Heart left ventricle (tissue), 16 donors: Measurements from ENCODE around the gene ADAMTS18. TPM values are rescaled to one million over a fixed set of nuclear protein-coding genes. Genes with fewer than 3 reads are reported as not detected.

Experiments used
- ATAC-seq, 4 donors: fragments of 200-7000 bp; cut with Tn5 transposase; one replicate each; pipeline ENCODE4 v1.9.1; 2020 to 2022; ENCODE audit warnings: moderate library complexity in 4 of 4, mild to moderate bottlenecking in 3 of 4, moderate number of reproducible peaks in 1 of 4
- DNase-seq, 5 donors: peaks; one replicate each; pipeline ENCODE4 v3.0.0-alpha.2; 2020
- H3K27ac ChIP-seq, 12 donors: fragments of 200-600 bp; sonication (generic) in 4 of 12; one replicate each; pipeline versions ENCODE4 v1.5.0 to v1.8.0; 2016 to 2022; ENCODE audit warnings: mild to moderate bottlenecking in 2 of 12
- H3K27me3 ChIP-seq, 9 donors: fragments of 200-600 bp; sonication (generic) in 2 of 9; one replicate each; pipeline versions ENCODE4 v1.5.1 to v1.8.0; 2016 to 2022; ENCODE audit warnings: mild to moderate bottlenecking in 3 of 9
- H3K36me3 ChIP-seq, 9 donors: fragments of 200-600 bp; sonication (generic) in 2 of 9; one replicate each; pipeline versions ENCODE4 v1.5.0 to v1.8.0; 2018 to 2022; ENCODE audit warnings: mild to moderate bottlenecking in 2 of 9
- H3K4me1 ChIP-seq, 12 donors: fragments of 200-600 bp; sonication (generic) in 4 of 12; one replicate each; pipeline versions ENCODE4 v1.5.0 to v1.8.0; 2016 to 2022; ENCODE audit warnings: mild to moderate bottlenecking in 3 of 12
- H3K4me3 ChIP-seq, 12 donors: fragments of 200-600 bp; sonication (generic) in 4 of 12; one replicate each; pipeline versions ENCODE4 v1.5.0 to v1.8.0; 2017 to 2022; ENCODE audit warnings: mild to moderate bottlenecking in 9 of 12, moderate library complexity in 4 of 12
- H3K9me3 ChIP-seq, 12 donors: fragments of 200-600 bp; sonication (generic) in 4 of 12; one replicate each; pipeline versions ENCODE4 v1.5.0 to v1.8.0; 2016 to 2022; ENCODE audit warnings: mild to moderate bottlenecking in 1 of 12
- CTCF ChIP-seq, 12 donors: fragments of 200-600 bp; sonication (generic) in 4 of 12; IDR thresholded peaks; one replicate each; pipeline versions ENCODE4 v1.5.0 to v1.8.0; 2018 to 2022; ENCODE audit warnings: antibody characterized with exemption in 12 of 12, mild to moderate bottlenecking in 5 of 12
- POLR2A ChIP-seq, 2 donors: fragments of 450-650 bp; IDR thresholded peaks; one replicate each; pipeline ENCODE4 v1.6.1; 2017; ENCODE audit warnings: antibody characterized with exemption in 2 of 2, mild to moderate bottlenecking in 2 of 2, moderate library complexity in 2 of 2
- WGBS, 4 donors: extraction: QIAGEN DNeasy Blood & Tissue Kit in 2 of 4; methylation state at CpG; one replicate each; pipeline versions ENCODE4 v1.1.5 to v1.1.7; 2013 to 2018; 5-methylcytosine and 5-hydroxymethylcytosine counted together
- intact Hi-C, 10 donors: fragments of 100-400 bp; cut with DNase I; formaldehyde crosslinking; loops; one replicate each; pipeline versions ENCODE4 v1.11.1 to v1.14.2; 2022
- polyA plus RNA-seq, 2 donors: library from polyadenylated mRNA; stranded (reverse); fragments of 200-250 nt; gene quantifications; one replicate each; pipeline ENCODE4 v1.2.3, GENCODE V29; 2013
- total RNA-seq, 9 donors: library from RNA; depleted of rRNA in 2 of 9; stranded (reverse); fragments of >200 nt in 2 of 9; fragmentation: NEBNext Ultra II Directional in 3 of 9; extraction: Animal tissue kit (Norgen Biotek cat#: 25700) in 3 of 9; gene quantifications; one replicate each; pipeline versions ENCODE4 v1.1.0 to v1.2.4, GENCODE V29; 2016 to 2023
- donor health status: ischemic (EF 13 %, LVEDD 7.1; RV severe dilation, severe dysfunction).
- donor health status: healthy with polysubstance abuse.
- donor health status: DM: no; HTN: yes; CAD: no.
- donor health status: DM: no; HTN: no; CAD: no.
- donor health status: ischemic (EF 25% LVEDD 6.9; RV normal size, moderate dysfunction).
- donor health status: ischemic (EF 25% LVEDD 5.7; RV mildly dilated, moderate dysfunction).
- donor health status: healthy.
- donor health status: DM: yes; HTN: yes; CAD: no.
- donor health status: ischemic (EF 35%, LVEDD 5.7; RV mildly dilated, moderate dysfunction).
- donor health status: nonischemic (EF 11% LVEDD 7.7; RV severe dilation, severe dysfunction).
- donor health status: DM: yes; HTN: yes; CAD: no.
- donor health status: PGD.
- donor health status: ischemic (EF 29% LVEDD 5.4; RV normal size, mild dysfunction).
- donor health status: nonischemic (EF 23%, LVEDD 6.1; RV moderate dilation, normal function).

ADAMTS18 gene
- total and polyA plus RNA-seq, 11 donors = 0.10 to 0.69 (median 0.14) TPM; not detected in 8

GRCh38 chr16:77422196-77422784 is 12.5 kb downstream of the ADAMTS18 start:
- ATAC-seq = no peak
- no peak overlapping the region for H3K27ac ChIP-seq
- H3K27me3 ChIP-seq = no peaks in the 10 kb centered on the region
- intact Hi-C loops = no loop called here
- no peaks in the 10 kb centered on the region for H3K4me1 ChIP-seq
- no peak for TF ChIP-seq CTCF (IDR thresholded peaks at IDR 0.05)
- no peak for TF ChIP-seq POLR2A (IDR thresholded peaks at IDR 0.05)
- H3K36me3 ChIP-seq = no peaks in the 10 kb centered on the region
- 92 to 100% (median 94%) methylated on average over 2 of the region's 2 CpGs for WGBS, 4 donors
- DNase-seq = no peak
- no peaks in the 10 kb centered on the region for H3K9me3 ChIP-seq
- no peak overlapping the region for H3K4me3 ChIP-seq

- H3K9me3 ChIP-seq = no peaks in the 10 kb centered on the region
- ATAC-seq = no peak
- TF ChIP-seq CTCF (IDR thresholded peaks at IDR 0.05) (no peak), POLR2A (IDR thresholded peaks at IDR 0.05) (no peak)
- H3K27ac ChIP-seq = no peak overlapping the region
- no peaks in the 10 kb centered on the region for H3K36me3 ChIP-seq
- peaks cover 0 to 4% (median 0%) of the 10 kb centered on the region in 9 donors for H3K27me3 ChIP-seq
- DNase-seq = no peak
- H3K4me3 ChIP-seq = no peak overlapping the region
- no peaks in the 10 kb centered on the region for H3K4me1 ChIP-seq
- intact Hi-C loops = no loop called here
- 56 to 86% (median 73%) methylated on average over 1 of the region's 1 CpG for WGBS, 4 donors
Measured at GRCh38 chr16:77416939-77417480, 17.8 kb downstream of the ADAMTS18 start.

GRCh38 chr16:77414752-77415231 is 20.0 kb downstream of the ADAMTS18 start:
- no peak for DNase-seq
- intact Hi-C loops = no loop called here
- Histone ChIP-seq H3K4me1 (no peaks in the 10 kb centered on the region), H3K27ac (no peak overlapping the region), H3K4me3 (no peak overlapping the region), H3K27me3 (peaks cover 0 to 4% (median 0%) of the 10 kb centered on the region in 9 donors), H3K9me3 (no peaks in the 10 kb centered on the region), H3K36me3 (no peaks in the 10 kb centered on the region)
- TF ChIP-seq POLR2A (IDR thresholded peaks at IDR 0.05) (no peak), CTCF (IDR thresholded peaks at IDR 0.05) (no peak)
- 97 to 98% (median 98%) methylated on average over 2 of the region's 2 CpGs for WGBS, 4 donors
- ATAC-seq = no peak

- H3K27me3 ChIP-seq = no peaks in the 10 kb centered on the region
- no peaks in the 10 kb centered on the region for H3K36me3 ChIP-seq
- no peak overlapping the region for H3K27ac ChIP-seq
- H3K4me3 ChIP-seq = no peak overlapping the region
- H3K4me1 ChIP-seq = no peaks in the 10 kb centered on the region
- TF ChIP-seq CTCF (IDR thresholded peaks at IDR 0.05) = no peak
- TF ChIP-seq POLR2A (IDR thresholded peaks at IDR 0.05) = no peak
- DNase-seq (no peak), ATAC-seq (no peak)
- peaks cover 0 to 20% (median 4%) of the 10 kb centered on the region in 12 donors for H3K9me3 ChIP-seq
- intact Hi-C loops = no loop called here
- 61 to 76% (median 70%) methylated on average over 4 of the region's 4 CpGs for WGBS, 4 donors
Measured at GRCh38 chr16:77410449-77410848, 24.4 kb downstream of the ADAMTS18 start.
